Activated effector memory CD4-positive, alpha-beta T cell treated with anti-CD3 and anti-CD28 coated beads, Interleukin-2, amount 50 U/mL, for 16 hours (primary cell): ENCODE results near the gene KCNQ4.

Experiments used
- DNase-seq: peaks from one replicate; pipeline ENCODE4 v3.0.0-alpha.2; 2020

Gene KCNQ4

GRCh38 chr1:40868051-40868723, 84.6 kb downstream of the KCNQ4 start:
- DNase-seq = no peak

- no peak for DNase-seq
Measured at GRCh38 chr1:40870135-40870728, 86.6 kb downstream of the KCNQ4 start.

DNA sequence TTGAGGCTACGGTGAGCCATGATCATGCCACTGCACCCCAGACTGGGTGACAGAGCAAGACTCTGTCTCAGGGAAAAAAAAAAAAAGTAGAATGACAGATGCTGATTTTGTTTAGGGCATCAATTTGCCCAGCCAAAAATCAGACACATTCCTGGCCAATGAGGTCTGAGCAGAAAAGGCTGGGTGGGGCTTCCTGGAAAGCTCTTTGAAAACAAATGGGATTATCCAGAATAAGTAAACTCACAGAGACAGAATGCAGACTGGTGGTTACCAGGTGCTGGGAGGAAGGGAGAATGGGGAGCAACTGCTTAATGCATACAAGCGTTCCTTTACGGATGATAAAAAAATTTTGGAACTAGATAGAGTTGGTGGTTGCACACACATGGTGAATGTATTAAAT, 88.7 kb downstream of the KCNQ4 start:
- no peak for DNase-seq

DNA sequence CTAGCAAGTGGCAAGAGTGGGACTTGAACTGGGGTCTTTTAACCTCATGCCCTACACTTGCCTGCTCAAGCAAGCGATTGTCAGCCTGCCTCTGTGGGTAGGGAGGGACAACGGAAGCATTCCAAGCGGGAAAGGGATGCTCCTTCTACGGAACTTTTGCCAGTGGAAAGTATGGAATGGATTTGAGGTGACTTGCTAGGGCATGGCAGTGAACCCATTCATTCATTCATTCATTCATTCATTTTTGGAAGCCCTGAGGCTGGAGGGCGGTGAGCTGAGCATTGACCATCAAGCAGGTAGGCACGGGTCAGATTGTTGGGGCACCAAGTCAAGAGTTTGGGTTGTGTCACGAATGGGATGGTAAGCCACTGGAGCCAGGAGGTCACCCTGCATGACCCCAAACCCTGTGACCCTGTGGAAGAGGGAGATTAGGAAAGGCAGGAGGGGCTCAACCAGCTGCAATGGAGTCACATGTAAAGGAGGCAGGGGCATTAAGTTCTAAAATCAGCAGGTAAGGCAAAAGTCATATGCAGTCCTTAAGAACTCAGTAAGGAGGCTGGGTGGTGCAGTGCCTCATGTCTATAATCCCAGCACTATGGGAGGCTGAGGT, 90.4 kb downstream of the KCNQ4 start:
- DNase-seq = no peak

DNA sequence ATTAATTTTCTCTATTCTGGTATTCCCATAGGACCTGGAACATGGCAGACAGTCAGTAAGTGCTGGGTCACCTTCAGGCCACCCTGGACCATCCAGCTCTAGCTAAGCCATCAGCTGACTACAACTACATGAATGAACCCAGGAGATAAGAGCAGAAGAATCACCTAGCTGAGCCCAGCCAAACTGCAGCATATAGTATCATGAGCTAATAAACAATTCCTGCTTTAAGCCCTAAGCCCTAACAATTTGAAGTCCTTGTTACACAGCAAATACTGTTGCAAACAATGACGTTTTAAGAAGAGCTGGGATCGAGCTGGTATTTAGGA, 92.8 kb downstream of the KCNQ4 start:
- DNase-seq = no peak

DNA sequence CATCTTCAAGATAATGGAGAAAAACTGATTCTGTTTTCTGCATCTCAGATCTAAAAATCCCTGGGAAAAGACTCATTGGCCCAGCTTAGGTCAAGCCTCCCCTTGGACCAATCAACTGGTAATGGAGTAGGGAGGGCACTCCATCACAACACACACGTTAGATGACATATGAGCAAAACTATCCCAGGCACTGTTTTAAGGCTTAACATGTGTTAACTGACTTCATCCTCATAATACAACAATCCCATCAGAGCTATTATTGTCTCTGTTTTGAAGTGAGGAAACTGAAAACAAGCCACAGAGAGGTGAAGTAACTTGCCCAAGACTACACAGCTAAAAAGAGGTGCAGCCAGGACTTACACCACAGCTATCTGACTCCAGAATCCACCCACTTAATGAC, 93.3 kb downstream of the KCNQ4 start:
- no peak for DNase-seq

DNA sequence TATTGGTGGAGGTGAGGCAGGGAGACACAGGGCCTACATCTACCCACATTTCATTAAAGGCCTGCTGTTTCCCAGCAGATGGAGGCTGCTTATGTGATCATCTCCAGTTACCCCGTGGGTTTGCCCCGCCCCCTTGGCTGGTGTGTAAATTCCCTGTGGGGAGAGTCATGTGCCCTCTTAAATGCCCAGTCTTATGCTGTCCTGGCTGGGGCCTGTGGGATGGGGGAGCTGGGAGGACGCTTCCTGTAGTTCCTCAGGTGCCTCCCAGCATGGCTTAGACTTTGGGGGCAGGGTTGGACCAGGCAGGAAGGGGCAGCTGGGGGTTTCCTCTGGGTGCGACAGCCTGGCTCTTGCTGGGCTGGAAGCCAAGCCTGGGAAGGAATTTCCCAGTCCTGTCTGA, 94.1 kb downstream of the KCNQ4 start:
- DNase-seq = peak; percentile 75

DNA sequence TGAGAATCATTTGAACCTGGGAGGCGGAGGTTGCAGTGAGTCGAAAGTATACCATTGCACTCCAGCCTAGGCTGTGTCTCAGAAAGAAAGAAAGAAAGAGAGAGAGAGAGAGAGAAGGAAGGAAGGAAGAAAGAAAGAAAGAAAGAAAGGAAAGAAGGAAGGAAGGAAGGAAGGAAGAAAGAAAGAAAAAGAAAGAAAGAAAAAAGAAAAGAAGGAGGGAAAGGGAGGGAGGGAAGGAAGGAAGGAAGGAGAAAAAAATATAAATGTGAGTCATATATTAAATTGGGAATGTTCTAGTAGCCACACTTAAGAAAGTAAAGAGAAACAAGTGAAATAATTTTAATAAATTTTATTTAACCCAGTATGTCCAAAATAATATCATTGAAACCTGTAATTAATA, 95.3 kb downstream of the KCNQ4 start:
- no peak for DNase-seq

GRCh38 chr1:40879482-40880175, 96.0 kb downstream of the KCNQ4 start:
- DNase-seq = no peak

- DNase-seq = no peak
Measured at GRCh38 chr1:40880813-40881549, 97.4 kb downstream of the KCNQ4 start.

DNA sequence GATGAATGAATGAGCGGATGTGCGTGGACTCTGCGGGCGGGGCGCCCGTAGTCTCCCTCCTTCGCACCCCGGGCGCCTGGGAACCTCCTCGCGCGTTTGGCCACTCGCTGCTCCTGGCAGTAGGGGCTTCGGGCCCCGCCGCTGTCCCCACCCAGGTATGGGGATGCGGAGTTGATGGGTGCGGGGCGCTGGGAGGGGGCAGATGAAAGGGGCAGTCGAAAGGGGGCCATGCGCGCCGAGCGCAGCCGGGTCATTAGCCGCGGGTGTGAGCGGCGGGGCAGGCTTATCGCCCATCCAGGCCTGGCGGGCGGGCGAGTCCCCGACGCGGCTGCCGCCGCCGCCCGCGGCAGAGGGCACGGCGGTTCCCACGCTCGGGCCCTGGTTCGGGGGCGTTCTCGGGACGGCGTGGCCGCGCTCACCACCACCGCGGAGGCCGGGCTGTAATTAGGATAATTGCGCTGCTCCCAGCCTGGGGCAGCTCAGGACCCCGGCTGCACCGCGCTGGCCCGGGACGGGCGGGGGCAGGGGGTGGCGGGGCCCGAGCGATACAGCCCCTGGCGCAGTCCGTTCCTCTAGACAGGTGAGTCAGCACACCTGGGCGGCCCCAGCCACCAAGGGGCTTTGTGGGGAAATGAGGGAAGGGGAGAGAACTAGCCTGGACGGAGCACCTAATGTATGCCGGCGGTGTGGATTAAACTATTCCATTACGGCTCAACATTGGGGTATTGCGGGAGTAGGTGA, 100.6 kb downstream of the KCNQ4 start:
- peak; percentile 36 for DNase-seq

DNA sequence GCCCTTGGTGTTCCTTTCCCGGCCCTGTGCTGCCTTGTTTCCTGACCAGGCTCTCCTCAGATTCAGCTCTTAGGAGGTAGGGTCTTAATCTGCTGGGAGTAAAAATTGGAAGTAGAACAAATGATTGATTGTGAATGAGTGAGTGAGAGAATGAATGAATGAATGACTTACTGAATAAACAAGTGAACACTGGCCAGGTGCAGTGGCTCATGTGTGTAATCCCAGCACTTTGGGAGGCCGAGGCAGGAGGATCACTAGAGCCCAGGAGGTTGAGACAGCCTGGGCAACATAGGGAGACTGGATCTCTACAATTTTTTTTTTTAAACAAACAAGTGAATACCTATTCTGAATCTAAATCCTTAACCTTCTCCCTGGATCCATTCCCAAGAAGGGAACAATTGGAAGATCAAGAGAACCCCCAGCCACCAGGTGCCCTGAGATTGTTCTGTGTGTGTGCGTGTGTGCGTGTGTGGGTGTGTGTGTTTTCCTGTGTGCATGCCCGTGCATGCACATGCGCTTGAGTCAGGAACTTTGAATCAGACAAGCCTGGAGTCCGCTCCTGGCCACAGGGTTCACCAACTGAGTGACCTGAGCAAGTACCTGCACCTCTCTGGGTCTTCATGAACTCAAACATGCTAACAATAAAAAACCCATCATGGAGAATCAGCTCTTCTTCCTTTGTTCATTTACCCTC, 102.9 kb downstream of the KCNQ4 start:
- no peak for DNase-seq

GRCh38 chr1:40887012-40887378, 103.4 kb downstream of the KCNQ4 start:
- DNase-seq = no peak

GRCh38 chr1:40887652-40888051, 104.1 kb downstream of the KCNQ4 start:
- DNase-seq = no peak
